Right lobe of liver (tissue), 4 donors: Measurements from ENCODE around the gene SLC26A8.

Source experiments
- POLR2A ChIP-seq: fragments of 450-650 bp; IDR thresholded peaks from one replicate; pipeline ENCODE4 v1.6.1; 2017; ENCODE audit warnings: antibody characterized with exemption, mild to moderate bottlenecking
- TF ChIP-seq, protein P1 (sequence below), 4 donors: fragments of 200-600 bp in 3 of 4; fragments of 450-650 bp in 1 of 4; IDR thresholded peaks; one replicate each; pipeline versions ENCODE4 v1.5.1 to v1.8.0; 2016 to 2022; ENCODE audit warnings: antibody characterized with exemption in 4 of 4, mild to moderate bottlenecking in 2 of 4
- donor health status: DM: no; HTN: no; CAD: no.
- donor health status: DM: no; HTN: no; CAD: no.
- donor health status: DM: no; HTN: yes; CAD: no.

DNA sequence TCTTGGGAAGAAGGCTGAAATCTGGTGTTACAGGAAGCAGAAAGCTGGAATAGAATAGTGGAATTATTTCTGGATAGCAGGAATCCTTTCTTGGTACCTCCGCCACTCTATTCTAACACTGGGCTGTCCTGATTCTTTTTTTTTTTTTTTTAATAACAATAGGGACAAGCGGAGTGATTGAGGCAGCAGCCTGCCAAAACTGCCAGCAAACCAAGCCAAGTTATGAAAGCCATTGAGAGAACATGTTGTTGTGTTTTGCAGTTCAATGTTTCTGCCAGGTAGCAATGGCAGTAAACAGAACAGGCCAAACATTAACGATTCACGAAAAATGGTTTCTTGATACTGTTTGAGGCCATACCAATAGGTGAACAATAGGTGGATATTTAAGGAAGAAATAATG lies 47.1 kb downstream of the SLC26A8 start:
- TF ChIP-seq, protein P1, sequence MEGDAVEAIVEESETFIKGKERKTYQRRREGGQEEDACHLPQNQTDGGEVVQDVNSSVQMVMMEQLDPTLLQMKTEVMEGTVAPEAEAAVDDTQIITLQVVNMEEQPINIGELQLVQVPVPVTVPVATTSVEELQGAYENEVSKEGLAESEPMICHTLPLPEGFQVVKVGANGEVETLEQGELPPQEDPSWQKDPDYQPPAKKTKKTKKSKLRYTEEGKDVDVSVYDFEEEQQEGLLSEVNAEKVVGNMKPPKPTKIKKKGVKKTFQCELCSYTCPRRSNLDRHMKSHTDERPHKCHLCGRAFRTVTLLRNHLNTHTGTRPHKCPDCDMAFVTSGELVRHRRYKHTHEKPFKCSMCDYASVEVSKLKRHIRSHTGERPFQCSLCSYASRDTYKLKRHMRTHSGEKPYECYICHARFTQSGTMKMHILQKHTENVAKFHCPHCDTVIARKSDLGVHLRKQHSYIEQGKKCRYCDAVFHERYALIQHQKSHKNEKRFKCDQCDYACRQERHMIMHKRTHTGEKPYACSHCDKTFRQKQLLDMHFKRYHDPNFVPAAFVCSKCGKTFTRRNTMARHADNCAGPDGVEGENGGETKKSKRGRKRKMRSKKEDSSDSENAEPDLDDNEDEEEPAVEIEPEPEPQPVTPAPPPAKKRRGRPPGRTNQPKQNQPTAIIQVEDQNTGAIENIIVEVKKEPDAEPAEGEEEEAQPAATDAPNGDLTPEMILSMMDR (IDR thresholded peaks at IDR 0.05): no peak
- no peak for TF ChIP-seq POLR2A
